A673 (cell line): ENCODE results near the gene CLCN4. TPM values are rescaled to one million over a fixed set of nuclear protein-coding genes. Genes with fewer than 3 reads are reported as not detected.
A peak's percentile ranks its signal among the peaks of the same experiment; 100 is the strongest.

Experiments
- BruUV-seq: library from RNA; stranded (reverse); fragments of 400-500 nt; replicated peaks from 2 replicates; lab custom pipeline; 2021; lab: Mats Ljungman, UMichigan
- CTCF ChIA-PET: fragments of 300-600 bp; sonication (Branson Sonifier 250); formaldehyde crosslinking; loops from one replicate; lab custom pipeline; 2022; ENCODE audit warnings: antibody characterized with exemption; lab: Charles Lee
- POLR2A ChIA-PET: fragments of 300-600 bp; sonication (Branson Sonifier 250); formaldehyde crosslinking; loops from one replicate; lab custom pipeline; 2022; ENCODE audit warnings: antibody characterized with exemption; ENCODE audit not compliant: low non-redundant PET; lab: Charles Lee
- DNase-seq: peaks from one replicate; pipeline ENCODE4 v3.0.0-alpha.2; 2015; ENCODE audit warnings: low spot score
- H3K27ac ChIP-seq: fragments of 200-600 bp; sonication (generic); 2 replicates; pipeline ENCODE4 v1.5.1; 2016; ENCODE audit warnings: mixed run types, low read depth, mild to moderate bottlenecking, mixed read lengths, antibody characterized with exemption, low read length; ENCODE audit not compliant: poor library complexity, severe bottlenecking
- H3K27me3 ChIP-seq: fragments of 200-600 bp; sonication (generic); replicated peaks from 2 replicates; pipeline ENCODE4 v1.6.1; 2017; ENCODE audit warnings: mixed run types, low read depth, mild to moderate bottlenecking, mixed read lengths, antibody characterized with exemption, low read length; ENCODE audit not compliant: insufficient read depth, poor library complexity
- H3K36me3 ChIP-seq: fragments of 200-600 bp; sonication (generic); 2 replicates; pipeline ENCODE4 v1.6.1; 2016; ENCODE audit warnings: mixed run types, mild to moderate bottlenecking, mixed read lengths, antibody characterized with exemption, low read length; ENCODE audit not compliant: insufficient read depth, poor library complexity, severe bottlenecking
- H3K4me1 ChIP-seq: fragments of 200-600 bp; sonication (generic); 2 replicates; pipeline ENCODE4 v1.6.1; 2017; ENCODE audit warnings: mixed run types, mild to moderate bottlenecking, mixed read lengths, antibody characterized with exemption, low read length; ENCODE audit not compliant: insufficient read depth, poor library complexity, severe bottlenecking
- H3K4me3 ChIP-seq: fragments of 200-600 bp; sonication (generic); 2 replicates; pipeline ENCODE4 v1.5.1; 2016; ENCODE audit warnings: low read depth, mixed run types, mild to moderate bottlenecking, mixed read lengths, low read length; ENCODE audit not compliant: poor library complexity, severe bottlenecking
- H3K9me3 ChIP-seq: fragments of 200-600 bp; sonication (generic); 2 replicates; pipeline ENCODE4 v1.6.1; 2016; ENCODE audit warnings: mixed run types, low read depth, mild to moderate bottlenecking, mixed read lengths, antibody characterized with exemption, low read length; ENCODE audit not compliant: poor library complexity, severe bottlenecking
- CTCF ChIP-seq: fragments of 300-800, 200-600 bp; sonication (generic); conservative IDR thresholded peaks from 2 replicates; pipeline ENCODE4 v1.5.1; 2017; ENCODE audit warnings: low read depth, mild to moderate bottlenecking, antibody characterized with exemption, low read length, moderate library complexity, mixed read lengths
- EZH2 ChIP-seq: fragments of 200-600 bp; sonication (generic); IDR thresholded peaks from 2 replicates; pipeline ENCODE4 v1.6.1; 2017; ENCODE audit warnings: borderline replicate concordance, low read depth, mild to moderate bottlenecking, mixed read lengths, antibody characterized with exemption, low read length; ENCODE audit not compliant: poor library complexity, severe bottlenecking
- intact Hi-C: fragments of 100-400 bp; cut with micrococcal nuclease; formaldehyde crosslinking; loops from one replicate; pipeline ENCODE4 v1.10.0; 2022; ENCODE audit not compliant: unreplicated experiment
- total RNA-seq: library from RNA; stranded (reverse); gene quantifications from 2 replicates; pipeline ENCODE4 v1.2.3, GENCODE V29; 2021

Gene CLCN4
- total RNA-seq, 1 experiment from 2014 or later, result 1.7 TPM

GRCh38 chrX:10171249-10171648, 14.5 kb downstream of the CLCN4 start:
- CTCF ChIA-PET, result no interaction called here
- TF ChIP-seq EZH2 (no peak), CTCF (no peak)
- intact Hi-C loops, result loop anchor here (5.0 kb wide), 1 partner anchor 174 kb away; no protein-coding TSS in a partner anchor

DNA sequence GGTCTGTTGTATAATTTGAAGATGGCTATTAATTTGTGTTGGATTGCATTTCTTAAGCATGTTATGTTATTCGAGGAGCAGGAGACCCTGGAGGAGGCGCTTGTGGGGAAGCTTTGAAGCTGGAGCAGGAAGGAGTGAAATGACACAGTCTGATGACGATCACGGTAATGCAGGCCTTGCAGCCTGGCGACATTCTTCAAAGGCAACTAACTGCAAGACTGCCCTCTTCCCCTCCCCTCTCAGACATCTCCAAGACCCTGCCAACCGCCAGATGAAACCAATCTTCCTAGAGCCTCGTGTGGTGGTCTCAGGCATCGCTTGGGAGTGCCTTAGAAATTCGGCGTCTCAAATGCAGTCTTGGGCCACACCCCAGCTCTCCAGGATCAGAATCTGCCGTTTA, 16.1 kb downstream of the CLCN4 start:
- peak overlapping the region; percentile 40 for H3K27ac ChIP-seq
- no peaks in the 10 kb centered on the region for H3K9me3 ChIP-seq
- DNase-seq, result peak; percentile 22
- H3K36me3 ChIP-seq, result no peaks in the 10 kb centered on the region
- no TSS peak for BruUV-seq
- peaks cover 5% of the 10 kb centered on the region for H3K4me1 ChIP-seq
- intact Hi-C loops, result loop anchor here (5.0 kb wide), 1 partner anchor 176 kb away; no protein-coding TSS in a partner anchor
- H3K4me3 ChIP-seq, result no peak overlapping the region
- H3K27me3 ChIP-seq, result no peaks in the 10 kb centered on the region
- TF ChIP-seq EZH2, result no peak
- no peak for TF ChIP-seq CTCF
- POLR2A ChIA-PET, result no interaction called here
- CTCF ChIA-PET, result interaction anchor here (0.5 kb wide), 1 partner anchor 965 kb away, joined by 5 read pairs; no protein-coding TSS in a partner anchor

More at GRCh38 chrX:10171249-10171648, 14.5 kb downstream of the CLCN4 start:
- BruUV-seq, result no TSS peak
- Histone ChIP-seq H3K4me3 (no peak overlapping the region), H3K27me3 (no peaks in the 10 kb centered on the region), H3K9me3 (no peaks in the 10 kb centered on the region), H3K4me1 (peaks cover 5% of the 10 kb centered on the region), H3K27ac (no peak overlapping the region), H3K36me3 (no peaks in the 10 kb centered on the region)
- DNase-seq, result no peak
- POLR2A ChIA-PET, result no interaction called here

DNA sequence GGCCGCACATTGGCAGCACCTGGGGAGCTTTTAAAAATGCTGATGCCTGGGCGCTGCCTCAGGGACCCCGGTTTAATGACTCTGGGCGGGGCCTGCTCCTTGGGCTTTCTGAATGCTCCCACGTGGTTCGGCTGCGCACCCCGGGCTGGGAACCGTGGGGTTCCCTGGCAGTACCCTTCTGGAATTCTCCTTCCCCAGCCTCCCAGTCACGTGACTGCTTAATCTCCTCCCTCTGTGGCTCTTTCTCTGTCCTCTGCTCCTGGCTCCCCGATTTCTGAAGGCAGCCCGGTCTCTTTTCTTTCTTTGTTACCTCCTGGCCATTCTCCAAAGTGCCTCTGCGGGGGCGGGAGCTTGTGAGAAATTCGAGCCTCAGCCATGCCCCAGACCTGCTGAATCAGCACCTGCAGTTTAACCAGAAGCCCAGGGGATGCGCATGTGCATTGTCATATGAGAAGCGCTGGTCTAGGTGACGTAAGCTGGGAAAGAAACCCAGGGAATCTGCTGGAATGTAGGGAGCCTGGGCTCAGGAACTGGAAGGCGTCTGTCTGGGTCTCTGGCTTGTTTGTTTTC, 16.6 kb downstream of the CLCN4 start:
- peak overlapping the region; percentile 11 for H3K4me3 ChIP-seq
- intact Hi-C loops, result loop anchor here (5.0 kb wide), 1 partner anchor 176 kb away; no protein-coding TSS in a partner anchor
- peak; percentile 92 for DNase-seq
- ChIA-PET POLR2A (no interaction called here), CTCF (no interaction called here)
- H3K4me1 ChIP-seq, result peaks cover 5% of the 10 kb centered on the region
- no peaks in the 10 kb centered on the region for H3K9me3 ChIP-seq
- TF ChIP-seq EZH2 (no peak), CTCF (no peak)
- no TSS peak for BruUV-seq
- H3K27ac ChIP-seq, result peak overlapping the region; percentile 40
- no peaks in the 10 kb centered on the region for H3K36me3 ChIP-seq
- H3K27me3 ChIP-seq, result no peaks in the 10 kb centered on the region
